Right atrium auricular region (tissue), 2 donors: ENCODE results near the gene ZNRF4. TPM values are rescaled to one million over a fixed set of nuclear protein-coding genes. Genes with fewer than 3 reads are reported as not detected.

Experiments used
- DNase-seq: peaks from one replicate; pipeline ENCODE4 v3.0.0-alpha.2; 2019; ENCODE audit warnings: low spot score
- H3K27ac ChIP-seq, 2 donors: fragments of 200-600 bp; sonication (generic); 1 replicate in 1 of 2; 2 replicates in 1 of 2; pipeline ENCODE4 v1.5.1; 2016 to 2019
- H3K27me3 ChIP-seq, 2 donors: fragments of 200-600 bp; sonication (generic); one replicate each; pipeline versions ENCODE4 v1.5.1 to v1.6.0; 2017 to 2019
- H3K36me3 ChIP-seq: fragments of 200-600 bp; sonication (generic); one replicate; pipeline ENCODE4 v1.5.1; 2016
- H3K4me1 ChIP-seq, 2 donors: fragments of 200-600 bp; sonication (generic); one replicate each; pipeline versions ENCODE4 v1.5.1 to v1.6.0; 2017 to 2019
- H3K4me3 ChIP-seq, 2 donors: fragments of 200-600 bp; sonication (generic); 1 replicate in 1 of 2; 2 replicates in 1 of 2; pipeline ENCODE4 v1.5.1; 2017 to 2019; ENCODE audit warnings: mild to moderate bottlenecking in 1 of 2, moderate library complexity in 1 of 2
- H3K9me3 ChIP-seq, 2 donors: fragments of 200-600 bp; sonication (generic); one replicate each; pipeline ENCODE4 v1.5.1; 2019
- CTCF ChIP-seq, 2 donors: fragments of 200-600 bp; sonication (generic); IDR thresholded peaks; one replicate each; pipeline ENCODE4 v1.5.1; 2019; ENCODE audit warnings: antibody characterized with exemption in 2 of 2
- total RNA-seq, 2 donors: library from RNA; depleted of rRNA; stranded (reverse); fragments of >200 nt; gene quantifications; one replicate each; pipeline ENCODE4 v1.1.0, GENCODE V29; 2016

Gene ZNRF4
- total RNA-seq, 2 donors from 2014 or later: not detected

GRCh38 chr19:5491565-5491964 is 36.3 kb downstream of the ZNRF4 start:
- Histone ChIP-seq H3K27me3 (no peaks in the 10 kb centered on the region), H3K4me1 (no peaks in the 10 kb centered on the region), H3K4me3 (no peak overlapping the region), H3K27ac (no peak overlapping the region), H3K9me3 (no peaks in the 10 kb centered on the region), H3K36me3 (no peaks in the 10 kb centered on the region)
- TF ChIP-seq CTCF (IDR thresholded peaks at IDR 0.05): no peak
- no peak for DNase-seq

- no peak for TF ChIP-seq CTCF (IDR thresholded peaks at IDR 0.05)
- Histone ChIP-seq H3K27me3 (no peaks in the 10 kb centered on the region), H3K36me3 (no peaks in the 10 kb centered on the region), H3K27ac (no peak overlapping the region), H3K4me1 (no peaks in the 10 kb centered on the region), H3K9me3 (no peaks in the 10 kb centered on the region), H3K4me3 (no peak overlapping the region)
- no peak for DNase-seq
Observed at GRCh38 chr19:5492281-5492634, 37.0 kb downstream of the ZNRF4 start.

- Histone ChIP-seq H3K36me3 (no peaks in the 10 kb centered on the region), H3K9me3 (no peaks in the 10 kb centered on the region), H3K27me3 (no peaks in the 10 kb centered on the region), H3K4me1 (no peaks in the 10 kb centered on the region), H3K27ac (no peak overlapping the region), H3K4me3 (no peak overlapping the region)
- TF ChIP-seq CTCF (IDR thresholded peaks at IDR 0.05): no peak
- no peak for DNase-seq
Observed at GRCh38 chr19:5492635-5493409, 37.6 kb downstream of the ZNRF4 start.

- H3K9me3 ChIP-seq: peaks cover 0 to 4% of the 10 kb centered on the region in 2 donors
- no peaks in the 10 kb centered on the region for H3K4me1 ChIP-seq
- DNase-seq: no peak
- H3K36me3 ChIP-seq: no peaks in the 10 kb centered on the region
- H3K27ac ChIP-seq: no peak overlapping the region
- no peaks in the 10 kb centered on the region for H3K27me3 ChIP-seq
- H3K4me3 ChIP-seq: no peak overlapping the region
- TF ChIP-seq CTCF (IDR thresholded peaks at IDR 0.05): no peak
Observed at GRCh38 chr19:5494773-5495172, 39.6 kb downstream of the ZNRF4 start.

GRCh38 chr19:5495792-5496191 is 40.6 kb downstream of the ZNRF4 start:
- H3K27me3 ChIP-seq: no peaks in the 10 kb centered on the region
- H3K9me3 ChIP-seq: peaks cover 0 to 5% of the 10 kb centered on the region in 2 donors
- no peaks in the 10 kb centered on the region for H3K4me1 ChIP-seq
- H3K27ac ChIP-seq: no peak overlapping the region
- no peak for DNase-seq
- TF ChIP-seq CTCF (IDR thresholded peaks at IDR 0.05): no peak
- H3K4me3 ChIP-seq: no peak overlapping the region
- no peaks in the 10 kb centered on the region for H3K36me3 ChIP-seq

GRCh38 chr19:5497297-5497696 is 42.1 kb downstream of the ZNRF4 start:
- TF ChIP-seq CTCF (IDR thresholded peaks at IDR 0.05): no peak
- DNase-seq: no peak
- Histone ChIP-seq H3K27me3 (no peaks in the 10 kb centered on the region), H3K4me3 (no peak overlapping the region), H3K4me1 (no peaks in the 10 kb centered on the region), H3K9me3 (peaks cover 0 to 17% of the 10 kb centered on the region in 2 donors), H3K36me3 (no peaks in the 10 kb centered on the region), H3K27ac (no peak overlapping the region)
